IMR-90 (cell line): Measurements from ENCODE around the gene STK33.

Source experiments
- CHD1 ChIP-seq: IDR thresholded peaks from 2 replicates; pipeline ENCODE4 v1.6.1; 2012; ENCODE audit warnings: low read depth, low read length, improper control_type of control experiment
- CTCF ChIP-seq: conservative IDR thresholded peaks from 2 replicates; pipeline ENCODE4 v1.5.1; 2012; ENCODE audit warnings: mild to moderate bottlenecking, low read depth, low read length, improper control_type of control experiment
- ELK1 ChIP-seq: fragments of 150-350 bp; IDR thresholded peaks from 2 replicates; pipeline ENCODE4 v1.6.1; 2016; ENCODE audit warnings: low read depth, mild to moderate bottlenecking, low read length, moderate library complexity, borderline replicate concordance
- NFE2L2 ChIP-seq: fragments of 150-350 bp; IDR thresholded peaks from 2 replicates; pipeline ENCODE4 v1.6.1; 2016; ENCODE audit warnings: low read depth, mild to moderate bottlenecking, low read length
- POLR2A ChIP-seq: IDR thresholded peaks from 2 replicates; pipeline ENCODE4 v1.6.1; 2012; ENCODE audit warnings: mild to moderate bottlenecking, low read depth, low read length
- RFX5 ChIP-seq: IDR thresholded peaks from 2 replicates; pipeline ENCODE4 v1.8.0; 2012; ENCODE audit warnings: low read depth, mild to moderate bottlenecking, low read length, moderate library complexity
- SMC3 ChIP-seq: fragments of 150-350 bp; IDR thresholded peaks from 2 replicates; pipeline ENCODE4 v1.6.1; 2016; ENCODE audit warnings: low read depth, mild to moderate bottlenecking, antibody characterized with exemption, low read length, moderate library complexity
- USF2 ChIP-seq: fragments of 150-350 bp; IDR thresholded peaks from 2 replicates; pipeline ENCODE4 v1.6.1; 2017; ENCODE audit warnings: mild to moderate bottlenecking, antibody characterized with exemption, low read length, low read depth

- TF ChIP-seq CTCF (no peak), POLR2A (no peak), RFX5 (no peak), SMC3 (no peak), USF2 (no peak), NFE2L2 (no peak), CHD1 (no peak), ELK1 (no peak)
Observed at GRCh38 chr11:8586184-8586583, 7.8 kb downstream of the STK33 start.
